GM12874 (cell line): ENCODE measurements around the gene OR52W1.

ENCODE experiments used
- CTCF ChIP-seq: IDR thresholded peaks from 2 replicates; pipeline ENCODE4 v1.5.1; 2011; ENCODE audit warnings: low read depth, mild to moderate bottlenecking, control low read depth, low read length, moderate library complexity; ENCODE audit not compliant: insufficient read depth

OR52W1 gene

GRCh38 chr11:6204706-6205105, 5.7 kb downstream of the OR52W1 start:
- TF ChIP-seq CTCF = no peak

- no peak for TF ChIP-seq CTCF
Measured at GRCh38 chr11:6205366-6205765, 6.3 kb downstream of the OR52W1 start, which contains the start of gene C11orf42. Gene C11orf42, plus strand, starts transcription at chr11:6205557. Its CDS starts 59 bp downstream, at chr11:6205616.

GRCh38 chr11:6206456-6207180, 7.6 kb downstream of the OR52W1 start:
- no peak for TF ChIP-seq CTCF

GRCh38 chr11:6209801-6210200, 10.8 kb downstream of the OR52W1 start:
- TF ChIP-seq CTCF = no peak

GRCh38 chr11:6210274-6210955, 11.4 kb downstream of the OR52W1 start:
- no peak for TF ChIP-seq CTCF

- no peak for TF ChIP-seq CTCF
Measured at GRCh38 chr11:6214530-6214929, 15.5 kb downstream of the OR52W1 start.

- no peak for TF ChIP-seq CTCF
Measured at GRCh38 chr11:6216501-6216900, 17.5 kb downstream of the OR52W1 start.
